NOMO-1 (cell line): ENCODE data around the gene HDGF.
A peak's percentile ranks its signal among the peaks of the same experiment; 100 is the strongest.

ENCODE experiments used
- DNase-seq, 2 experiments: peaks; one replicate each; lab custom pipeline; 2025; ENCODE audit not compliant: unreplicated experiment in 2 of 2; lab: John Stamatoyannopoulos, UW

Gene HDGF

DNA sequence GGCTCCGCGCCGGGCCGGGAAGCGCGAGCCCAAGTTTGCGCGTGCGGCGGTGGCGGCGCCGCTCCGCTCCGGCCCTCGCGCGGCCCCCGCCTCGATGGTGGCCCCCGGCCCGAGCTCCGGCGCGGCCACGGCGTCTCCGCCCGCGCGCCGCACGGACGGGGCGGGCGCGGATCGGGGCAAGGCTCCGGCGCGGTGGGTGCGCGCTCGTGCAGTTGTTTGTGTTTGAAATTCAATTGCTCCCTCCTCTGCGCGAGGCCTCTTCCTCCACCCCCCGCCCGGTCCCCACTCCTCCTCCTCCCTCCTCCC is at the start of gene HDGF:
HDGF (minus strand) TSS at position 225 of the 306 bp plus-strand sequence. CDS start 246 bp downstream, outside the sequence.
- no peak for DNase-seq

DNA sequence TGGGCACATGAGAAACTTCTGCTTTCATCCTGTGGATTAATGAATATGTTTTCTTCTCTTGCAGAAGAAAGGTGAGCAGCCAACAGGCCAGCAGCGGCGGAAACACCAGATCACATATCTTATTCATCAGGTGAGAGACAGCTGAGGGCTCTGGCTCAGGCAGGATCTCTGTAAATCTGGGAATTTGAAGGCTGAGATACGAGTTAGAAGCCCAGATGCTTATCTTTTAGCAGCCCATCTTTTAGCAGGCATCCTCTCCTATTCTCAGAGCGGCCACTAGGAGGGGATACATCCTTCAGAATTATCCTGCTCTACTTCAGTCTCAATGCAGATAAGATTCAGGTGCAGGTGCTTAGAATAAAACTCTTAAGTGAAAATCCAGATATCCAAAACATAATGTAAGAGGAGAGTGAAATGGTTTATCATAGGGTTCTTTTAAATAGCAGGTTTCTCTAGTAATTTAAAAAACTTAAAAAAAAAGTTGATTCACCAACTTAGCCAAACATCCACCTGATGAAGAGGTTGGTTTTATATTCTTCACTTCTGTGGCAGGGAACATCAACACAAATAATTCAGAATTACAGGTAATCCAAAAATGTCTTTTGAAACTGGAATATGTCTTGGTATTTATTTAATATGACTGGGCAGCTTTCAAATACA is 45.9 kb upstream of the HDGF start:
- DNase-seq, result peak in 1 of 2 experiments; percentile 57

DNA sequence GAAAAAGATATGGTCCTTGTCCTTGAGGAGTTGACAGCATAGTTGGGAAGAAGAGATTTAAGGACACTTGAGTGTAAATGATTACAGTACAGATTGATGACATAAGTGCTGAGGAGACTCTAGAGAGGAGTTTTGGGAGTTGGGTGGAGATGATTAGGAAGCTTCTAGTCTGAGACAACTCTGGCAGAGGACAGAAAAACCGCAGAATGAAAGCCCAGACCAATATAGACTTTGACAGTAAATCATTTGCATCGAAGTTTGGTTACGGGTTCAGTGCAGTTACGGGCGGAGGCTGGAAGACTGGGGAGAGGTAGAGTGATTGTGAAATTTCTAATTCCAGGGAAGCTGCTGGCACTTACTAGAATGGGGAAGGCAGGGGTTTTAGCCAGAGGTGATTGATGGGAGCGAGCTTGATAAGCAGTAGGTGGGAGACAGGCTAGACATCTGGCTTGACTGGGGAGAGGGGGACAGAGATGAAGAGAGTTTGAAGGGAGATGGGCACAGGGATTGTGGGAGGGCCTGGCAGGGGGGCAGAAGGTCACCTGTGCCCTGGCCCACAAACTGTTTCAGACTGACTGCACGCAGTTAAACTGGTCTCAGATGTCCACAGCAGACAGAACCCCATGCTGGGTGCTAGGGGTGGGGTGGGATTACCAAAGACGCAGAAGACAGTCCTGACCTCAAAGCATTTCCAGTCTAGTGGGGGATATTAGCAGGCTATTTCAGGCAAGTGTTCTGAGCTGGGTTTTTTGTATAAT is 45.0 kb upstream of the HDGF start:
- no peak for DNase-seq

DNA sequence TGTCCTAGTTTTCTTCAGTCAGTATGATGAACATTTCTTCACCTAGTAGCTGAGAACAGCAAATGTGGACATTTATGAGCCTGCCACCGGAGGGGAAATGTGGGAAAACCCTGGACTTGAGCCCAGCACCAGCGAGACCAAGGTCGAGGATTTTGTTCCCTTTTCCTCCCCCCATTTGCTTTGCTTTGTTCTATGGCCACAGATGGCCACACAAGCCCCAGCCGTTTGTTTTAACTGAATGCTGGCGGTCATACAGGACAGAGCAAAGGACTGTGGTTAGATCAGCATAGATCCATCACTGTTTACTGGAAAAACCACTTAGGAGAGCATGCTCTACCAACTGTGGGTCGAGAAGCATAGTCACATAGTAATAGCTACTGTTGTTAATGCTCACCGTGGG is 44.3 kb upstream of the HDGF start:
- DNase-seq, result no peak

DNA sequence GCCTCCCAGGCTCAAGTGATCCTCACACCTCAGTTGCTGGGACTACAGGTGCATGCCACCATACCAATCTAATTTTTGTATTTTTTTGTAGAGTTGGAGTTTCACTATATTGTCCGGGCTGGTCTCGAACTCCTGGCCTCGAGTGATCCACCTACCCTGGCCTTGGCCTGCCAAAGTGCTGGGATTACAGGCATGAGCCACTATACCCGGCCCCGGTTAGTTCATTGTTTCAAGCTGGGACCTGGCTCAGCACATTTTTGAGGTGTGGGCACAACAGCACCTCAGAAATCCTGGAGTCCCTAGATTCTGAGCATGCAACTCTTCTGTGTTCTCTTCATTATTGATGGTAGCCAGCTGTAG is 43.9 kb upstream of the HDGF start:
- DNase-seq, result no peak

DNA sequence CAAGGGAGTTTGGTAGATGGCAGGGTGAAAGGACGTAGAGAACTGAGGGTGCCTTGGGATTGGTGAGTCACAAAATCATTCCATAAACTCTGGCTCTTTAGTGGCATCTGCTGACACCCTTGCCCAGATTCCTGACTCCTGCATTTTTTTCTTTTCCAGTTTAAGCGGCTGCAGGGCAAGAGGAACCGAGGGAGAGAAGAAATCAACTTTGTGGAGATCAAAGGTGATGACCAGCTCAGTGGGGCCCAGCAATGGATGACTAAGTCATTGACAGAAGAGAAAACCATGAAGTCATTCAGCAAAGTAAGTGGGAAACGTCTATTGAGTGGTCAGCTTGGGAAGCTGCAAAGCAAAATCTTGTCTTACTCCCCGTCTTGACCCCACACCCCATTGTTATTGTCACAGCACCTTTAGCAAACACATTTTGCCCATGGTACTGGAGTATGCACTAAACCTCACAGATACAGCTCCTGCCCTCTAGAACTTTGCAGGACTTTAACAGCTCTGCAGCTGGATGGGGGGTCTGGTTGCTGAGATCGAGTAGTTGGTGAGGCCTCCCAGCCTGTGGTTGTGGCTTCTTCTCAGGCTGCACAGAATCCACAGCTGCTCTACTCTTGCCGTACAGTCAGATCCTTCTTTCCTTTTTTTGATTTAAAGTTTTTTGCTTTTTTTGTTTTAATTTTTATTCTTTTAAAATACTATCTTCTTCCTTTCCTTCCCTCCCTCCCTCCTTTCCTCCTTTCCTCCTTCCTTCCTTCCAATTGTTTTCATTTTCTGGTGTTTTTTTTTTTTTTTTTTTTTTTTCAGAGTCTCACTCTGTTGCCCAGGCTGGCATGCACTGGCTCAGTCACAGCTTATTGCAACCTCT is 43.3 kb upstream of the HDGF start:
- DNase-seq, result no peak

DNA sequence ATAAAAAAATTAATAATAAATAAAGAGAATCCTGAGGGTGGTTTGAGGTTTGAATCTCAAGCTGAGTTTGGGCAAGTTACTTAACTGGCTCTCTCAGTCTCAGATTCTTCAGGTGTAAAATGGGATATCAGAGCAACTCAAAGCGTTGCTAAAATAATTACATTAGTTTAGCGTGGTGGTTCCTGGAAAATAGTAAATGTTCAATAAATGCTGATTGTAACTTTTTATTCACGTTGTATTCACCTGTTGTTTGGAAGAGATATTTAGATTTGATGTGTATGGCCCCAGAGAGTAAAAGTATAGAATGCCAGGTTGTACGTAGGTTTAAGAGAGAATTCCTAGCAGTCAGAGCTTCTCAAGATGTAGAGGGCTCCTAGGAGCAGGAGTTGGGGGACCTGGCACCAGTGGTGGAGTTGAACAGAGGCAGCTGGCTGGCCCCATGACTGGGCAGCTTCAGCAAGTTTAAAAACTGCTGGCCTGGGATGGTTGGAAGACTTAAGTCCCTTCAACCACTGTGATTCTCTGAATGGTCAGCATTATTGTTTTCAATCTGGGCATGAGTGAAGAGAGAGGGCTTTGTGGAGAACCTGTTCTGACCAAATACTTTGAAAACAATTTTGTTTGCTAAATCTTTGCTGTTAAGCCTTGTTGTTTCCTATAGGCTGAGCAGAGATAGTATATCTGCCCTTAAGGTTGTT is 38.3 kb upstream of the HDGF start:
- no peak for DNase-seq

DNA sequence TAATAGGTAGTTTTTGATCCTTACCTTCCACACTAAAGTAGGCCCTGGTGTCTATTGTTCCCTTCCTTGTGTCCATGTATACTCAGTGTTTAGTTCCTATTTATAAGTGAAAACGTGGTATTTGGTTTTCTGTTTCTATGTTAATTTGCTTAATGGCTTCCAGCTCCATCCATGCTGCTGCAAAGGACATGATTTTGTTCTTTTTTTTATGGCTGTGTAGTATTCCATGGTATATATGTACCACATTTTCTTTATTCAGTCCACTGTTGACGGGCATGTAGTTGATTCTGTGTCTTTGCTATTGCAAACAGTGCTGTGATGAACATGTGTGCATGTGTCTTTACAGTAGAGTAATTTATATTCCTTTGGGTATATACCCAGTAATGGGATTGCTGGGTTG is 36.7 kb upstream of the HDGF start:
- DNase-seq, result no peak

DNA sequence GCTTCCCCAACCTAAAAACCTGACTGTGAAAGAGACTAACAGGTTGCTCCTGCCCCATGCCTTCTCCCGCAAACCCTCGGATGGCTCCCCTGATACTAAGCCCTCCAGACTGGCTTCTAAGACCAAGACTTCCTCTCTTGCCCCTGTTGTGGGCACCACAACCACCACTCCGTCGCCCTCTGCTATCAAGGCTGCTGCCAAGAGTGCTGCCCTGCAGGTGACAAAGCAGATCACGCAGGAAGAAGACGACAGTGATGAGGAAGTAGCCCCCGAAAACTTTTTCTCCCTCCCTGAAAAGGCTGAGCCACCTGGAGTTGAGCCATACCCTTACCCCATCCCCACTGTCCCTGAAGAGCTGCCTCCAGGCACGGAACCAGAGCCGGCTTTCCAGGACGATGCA is 35.2 kb upstream of the HDGF start:
- no peak for DNase-seq

DNA sequence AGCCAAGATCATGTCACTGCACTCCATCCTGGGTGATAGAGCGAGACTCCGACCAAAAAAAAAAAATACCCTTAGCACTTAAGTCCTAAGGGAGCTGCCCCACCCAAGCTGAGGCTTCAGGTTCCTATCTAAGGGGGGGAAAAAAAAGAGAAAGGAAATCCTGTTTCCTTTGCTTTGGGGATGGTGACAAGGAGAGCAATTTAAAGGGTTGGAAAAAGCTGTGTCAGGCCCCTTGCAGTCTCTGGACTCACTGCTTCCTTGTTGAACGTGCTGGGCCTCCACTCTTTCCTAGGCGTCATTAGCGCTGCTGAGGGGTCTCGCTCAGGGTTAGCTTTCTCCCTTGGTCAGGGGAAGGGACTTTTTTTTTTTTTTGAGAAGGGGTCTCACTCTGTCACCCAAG is 34.0 kb upstream of the HDGF start:
- DNase-seq, result no peak

DNA sequence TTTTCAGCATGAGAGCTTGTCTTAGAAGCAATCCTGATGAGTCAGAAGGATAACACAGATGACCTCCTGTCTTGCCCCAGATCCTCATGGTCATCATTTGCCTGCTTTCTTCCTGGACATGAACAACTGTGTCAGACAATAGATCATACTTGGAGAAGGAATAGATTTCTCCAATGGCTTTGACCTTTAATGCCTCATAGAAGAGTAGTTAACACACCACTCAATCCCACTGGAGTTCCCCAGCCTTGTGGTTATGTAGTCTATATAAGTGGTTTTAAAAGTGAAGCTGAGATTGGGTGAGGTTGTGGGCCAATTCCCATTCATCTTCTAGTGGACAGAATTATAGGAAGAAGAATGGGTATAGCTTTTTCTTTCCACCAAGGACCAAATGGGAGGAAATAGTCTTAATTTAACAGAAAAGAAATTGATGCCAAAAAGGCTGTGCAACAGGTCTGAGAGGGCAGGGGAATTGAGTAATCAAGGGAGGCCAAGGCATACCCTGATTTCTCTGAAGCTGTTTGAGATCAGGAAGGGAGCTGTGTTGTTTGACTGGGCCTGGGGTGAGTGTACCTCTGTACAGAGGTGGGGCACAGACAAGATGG is 30.2 kb upstream of the HDGF start:
- no peak for DNase-seq

DNA sequence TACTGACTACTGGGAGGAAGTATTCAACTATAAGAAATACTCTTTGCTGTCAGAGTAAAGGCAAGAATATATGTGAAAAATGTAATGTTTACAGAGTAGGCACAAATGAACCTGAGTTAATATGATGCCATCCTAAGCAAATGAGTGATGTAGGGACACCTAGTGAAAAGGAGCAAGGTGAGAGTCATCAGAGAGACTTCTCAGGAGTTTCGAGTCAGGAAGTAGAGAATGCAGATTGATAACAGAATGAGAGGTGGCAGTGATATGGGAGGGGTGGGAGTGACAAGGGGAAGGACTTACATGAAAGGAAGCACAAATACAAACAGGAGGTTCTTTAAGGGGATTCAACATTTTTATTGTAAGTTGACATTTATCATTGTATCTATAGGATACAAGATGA is 26.1 kb upstream of the HDGF start:
- DNase-seq, result no peak

DNA sequence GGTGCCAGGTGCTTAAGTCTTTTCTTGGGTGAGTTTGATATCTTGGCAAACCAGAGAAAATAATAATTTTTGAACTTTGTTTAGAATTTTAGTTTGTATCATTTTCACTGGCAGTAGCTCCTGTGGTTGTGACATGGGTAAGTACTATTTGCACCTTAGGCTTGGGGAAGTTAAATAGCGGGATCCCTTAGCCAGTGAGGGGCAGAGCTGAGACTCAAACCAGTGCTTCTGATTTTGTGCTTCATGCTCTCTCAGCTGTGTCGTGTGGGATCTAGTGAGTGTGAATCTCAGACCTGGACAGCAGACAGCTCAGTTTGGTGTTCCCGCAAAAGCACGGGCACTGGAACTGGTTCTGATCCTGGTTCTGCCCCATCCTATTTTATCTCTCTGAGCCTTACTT is 25.5 kb upstream of the HDGF start:
- DNase-seq, result no peak

DNA sequence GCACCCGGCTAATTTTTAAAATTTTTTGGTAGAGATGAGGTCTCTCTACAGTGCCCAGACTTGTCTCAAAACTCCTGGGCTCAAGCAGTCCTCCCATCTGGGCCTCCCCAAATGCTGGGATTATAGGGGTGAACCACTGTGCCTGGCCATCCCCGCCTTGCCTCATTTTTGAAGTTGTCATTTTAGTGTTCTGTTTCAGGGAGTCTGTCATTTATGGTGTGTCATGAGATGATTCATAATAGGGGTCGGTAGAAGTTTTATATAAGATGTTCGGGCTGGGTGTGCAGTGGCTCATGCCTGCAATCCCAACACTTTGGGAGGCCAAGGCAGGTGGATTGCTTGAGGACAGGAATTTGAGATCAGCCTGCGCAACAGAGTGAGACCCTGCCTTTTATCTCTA is 24.3 kb upstream of the HDGF start:
- DNase-seq, result no peak

DNA sequence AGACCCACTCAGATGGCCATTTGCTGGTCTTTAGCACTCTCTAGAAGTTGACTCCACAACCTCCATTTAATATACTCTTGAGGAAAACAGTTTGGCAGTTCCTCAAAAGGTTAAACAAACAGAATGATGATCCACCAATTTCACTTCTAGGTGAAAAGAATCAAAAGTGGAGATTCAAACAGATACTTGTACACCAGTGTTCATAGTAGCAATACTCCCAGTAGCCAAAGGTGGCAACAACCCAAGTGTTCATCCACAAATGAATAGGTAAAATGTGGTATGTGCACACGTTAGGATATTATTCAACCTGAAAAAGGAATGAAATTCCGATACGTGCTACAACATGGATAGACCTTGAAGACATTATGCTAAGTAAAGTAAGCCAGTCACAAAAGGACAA is 22.1 kb upstream of the HDGF start:
- DNase-seq, result no peak

DNA sequence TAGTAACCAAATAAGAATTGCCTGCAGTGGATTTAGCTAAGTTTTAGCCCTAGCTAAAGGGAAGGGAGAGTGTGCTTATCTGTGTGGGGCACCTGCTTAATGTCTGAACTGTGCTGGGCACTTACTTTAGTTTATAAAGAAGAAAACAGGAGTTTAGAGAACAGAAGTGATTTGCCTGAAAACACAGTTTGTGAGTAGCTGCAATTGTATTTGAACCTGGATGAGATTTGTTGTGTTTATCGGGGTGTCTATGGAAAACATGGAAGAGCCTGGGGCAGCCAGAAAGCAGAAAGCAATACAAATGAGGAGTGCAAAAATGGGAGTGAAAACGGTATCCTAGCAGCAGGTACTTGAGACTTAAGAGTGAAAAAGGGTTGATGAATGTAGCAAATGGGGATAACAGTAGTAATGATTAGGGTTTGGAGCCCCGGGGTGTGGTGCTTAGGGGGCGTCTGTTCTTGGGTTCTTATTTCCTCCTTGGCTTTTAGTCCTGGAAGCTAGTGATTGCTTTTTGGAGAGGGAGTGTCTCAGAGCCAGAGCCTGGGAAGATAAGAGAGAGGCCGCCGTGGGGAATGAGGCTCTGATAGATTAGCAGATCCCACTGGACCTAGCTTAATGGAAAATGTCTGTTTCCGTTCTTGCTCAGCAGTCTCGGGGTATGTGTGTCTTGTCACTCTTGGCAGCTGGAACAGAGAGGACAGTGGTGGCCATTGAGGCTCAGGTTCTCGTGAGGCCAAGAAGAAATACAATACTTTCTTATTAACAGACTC is 21.4 kb upstream of the HDGF start:
- DNase-seq, result no peak

DNA sequence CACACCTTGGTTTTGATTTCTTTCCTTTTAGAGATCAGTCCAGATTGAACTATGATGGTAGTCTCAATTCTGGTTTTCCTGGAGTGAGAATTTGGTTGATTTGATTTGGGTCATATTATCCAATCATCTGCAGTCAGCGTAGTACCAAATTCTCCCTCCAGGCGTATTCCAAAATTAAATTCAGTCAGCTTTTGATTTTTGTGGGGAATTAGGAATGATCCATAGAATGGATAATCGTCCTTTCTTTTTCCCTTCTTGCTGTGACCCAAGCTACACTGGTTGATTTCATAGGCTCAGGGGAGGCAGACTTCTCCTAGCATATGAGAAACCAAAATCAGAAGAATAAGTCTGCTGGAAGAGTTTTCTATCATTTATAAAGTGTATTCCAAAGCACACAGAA is 20.7 kb upstream of the HDGF start:
- no peak for DNase-seq

DNA sequence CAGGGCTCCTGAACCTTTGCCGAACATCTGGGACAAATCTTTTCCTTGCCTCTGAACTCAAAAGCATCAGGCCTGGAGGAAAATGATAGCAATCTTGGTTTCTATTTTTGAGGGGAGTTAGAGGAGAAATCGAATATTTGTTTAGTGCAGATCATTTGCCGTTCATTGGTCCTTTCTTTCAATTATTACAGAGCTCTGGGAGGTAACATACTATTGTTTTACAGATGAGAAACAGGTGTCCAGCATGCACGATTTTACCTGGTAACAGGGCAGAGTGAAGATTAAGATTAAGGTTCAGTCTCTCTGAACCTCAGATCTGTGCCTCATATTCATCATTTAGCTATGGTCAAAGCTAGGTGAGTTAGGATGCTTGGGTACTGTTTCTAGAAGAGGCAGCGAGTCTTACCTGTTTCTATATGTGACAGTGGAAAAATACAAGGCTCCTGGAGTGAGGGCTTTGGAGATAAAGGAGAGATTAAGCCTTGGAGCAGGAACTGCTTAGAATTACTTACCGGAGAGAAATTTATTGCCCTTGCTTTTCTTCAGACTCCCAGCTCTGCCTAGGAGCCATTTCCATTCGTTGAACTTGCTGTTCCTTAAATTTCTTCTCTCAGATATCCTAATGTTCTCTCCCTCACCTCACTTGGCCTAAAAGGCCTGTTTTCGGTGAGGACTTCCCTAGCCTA is 17.3 kb upstream of the HDGF start:
- no peak for DNase-seq

DNA sequence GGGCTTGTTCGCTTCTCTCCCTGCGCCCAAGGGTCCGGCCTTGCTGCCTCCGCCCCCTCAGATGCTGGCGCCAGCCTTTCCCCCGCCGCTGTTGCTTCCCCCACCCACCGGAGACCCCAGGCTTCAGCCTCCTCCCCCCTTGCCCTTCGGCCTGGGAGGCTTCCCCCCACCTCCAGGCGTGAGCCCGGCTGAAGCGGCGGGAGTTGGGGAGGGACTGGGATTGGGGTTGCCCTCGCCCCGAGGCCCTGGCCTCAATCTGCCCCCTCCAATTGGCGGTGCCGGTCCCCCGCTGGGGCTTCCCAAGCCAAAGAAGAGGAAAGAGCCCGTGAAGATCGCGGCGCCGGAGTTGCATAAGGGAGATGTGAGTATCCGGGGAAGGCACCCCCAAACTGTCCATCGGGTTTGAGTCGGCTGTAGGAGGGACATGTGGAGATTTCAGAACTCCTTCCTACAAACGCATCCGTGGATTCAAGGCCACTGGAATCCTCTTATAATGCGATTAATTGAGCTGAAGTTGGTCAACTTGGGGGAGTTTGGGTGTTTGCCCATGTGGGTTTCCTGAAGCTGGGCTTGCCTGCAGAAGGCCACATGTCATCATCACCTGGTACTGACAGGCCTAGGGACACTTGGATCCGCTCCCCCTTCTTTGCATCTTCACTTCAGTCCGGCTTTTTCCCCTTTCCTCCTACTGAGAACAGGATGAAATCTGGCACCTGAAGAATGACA is 16.6 kb upstream of the HDGF start:
- peak in 1 of 2 experiments; percentile 19 for DNase-seq
